Fibroblast of the aortic adventitia (primary cell): ENCODE data around the gene OSBPL5. TPM values are rescaled to one million over a fixed set of nuclear protein-coding genes. Genes with fewer than 3 reads are reported as not detected.
A peak's percentile ranks its signal among the peaks of the same experiment; 100 is the strongest.

ENCODE experiments used
- DNase-seq: peaks from one replicate; pipeline ENCODE4 v3.0.0-alpha.2; 2010; ENCODE audit warnings: low read depth
- H3K4me3 ChIP-seq: 2 replicates; pipeline ENCODE4 v1.5.1; 2011; ENCODE audit warnings: low read depth, mild to moderate bottlenecking, control low read depth, low read length, moderate library complexity
- total RNA-seq: library from RNA; depleted of rRNA; stranded (reverse); fragments of >200 nt; gene quantifications from 2 replicates; pipeline ENCODE4 v1.2.3, GENCODE V29; 2012; ENCODE audit warnings: low replicate concordance
- TF ChIP-seq, protein P1 (sequence below): IDR thresholded peaks from 2 replicates; pipeline ENCODE4 v1.5.1; 2011; ENCODE audit warnings: mild to moderate bottlenecking, low read length, control low read depth, inconsistent platforms; ENCODE audit not compliant: insufficient read depth

OSBPL5 gene, protein sequence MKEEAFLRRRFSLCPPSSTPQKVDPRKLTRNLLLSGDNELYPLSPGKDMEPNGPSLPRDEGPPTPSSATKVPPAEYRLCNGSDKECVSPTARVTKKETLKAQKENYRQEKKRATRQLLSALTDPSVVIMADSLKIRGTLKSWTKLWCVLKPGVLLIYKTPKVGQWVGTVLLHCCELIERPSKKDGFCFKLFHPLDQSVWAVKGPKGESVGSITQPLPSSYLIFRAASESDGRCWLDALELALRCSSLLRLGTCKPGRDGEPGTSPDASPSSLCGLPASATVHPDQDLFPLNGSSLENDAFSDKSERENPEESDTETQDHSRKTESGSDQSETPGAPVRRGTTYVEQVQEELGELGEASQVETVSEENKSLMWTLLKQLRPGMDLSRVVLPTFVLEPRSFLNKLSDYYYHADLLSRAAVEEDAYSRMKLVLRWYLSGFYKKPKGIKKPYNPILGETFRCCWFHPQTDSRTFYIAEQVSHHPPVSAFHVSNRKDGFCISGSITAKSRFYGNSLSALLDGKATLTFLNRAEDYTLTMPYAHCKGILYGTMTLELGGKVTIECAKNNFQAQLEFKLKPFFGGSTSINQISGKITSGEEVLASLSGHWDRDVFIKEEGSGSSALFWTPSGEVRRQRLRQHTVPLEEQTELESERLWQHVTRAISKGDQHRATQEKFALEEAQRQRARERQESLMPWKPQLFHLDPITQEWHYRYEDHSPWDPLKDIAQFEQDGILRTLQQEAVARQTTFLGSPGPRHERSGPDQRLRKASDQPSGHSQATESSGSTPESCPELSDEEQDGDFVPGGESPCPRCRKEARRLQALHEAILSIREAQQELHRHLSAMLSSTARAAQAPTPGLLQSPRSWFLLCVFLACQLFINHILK
- total RNA-seq, result 17.3 and 24.8 TPM in 2 replicates

DNA sequence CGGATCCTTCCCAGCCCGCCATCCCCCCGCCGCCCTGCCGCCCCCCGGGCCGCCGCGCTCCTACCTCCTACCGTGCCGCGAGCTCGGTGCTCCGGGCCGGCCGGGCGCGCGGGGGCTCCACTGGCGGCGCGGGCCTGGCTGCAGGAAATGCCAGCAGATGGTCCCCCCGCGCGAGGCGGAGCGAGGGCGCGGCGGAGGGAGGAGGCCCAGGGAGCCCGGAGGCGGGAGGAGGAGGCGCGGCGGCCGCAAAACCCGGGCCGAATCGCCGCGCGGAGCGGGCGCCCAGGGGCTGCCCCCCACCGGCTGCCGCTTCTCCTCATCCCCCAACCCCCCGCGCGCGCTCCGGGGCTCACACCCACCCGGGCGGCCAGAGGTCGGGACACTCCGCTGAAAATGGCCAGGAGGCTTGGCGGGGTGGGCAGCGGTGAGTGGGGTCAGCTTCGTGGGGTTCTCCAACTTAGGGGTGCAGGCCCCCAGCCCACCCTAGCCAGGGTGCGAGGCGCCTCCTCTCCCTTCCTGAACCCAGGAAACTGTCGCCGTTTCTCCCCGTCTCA lies at the start of gene OSBPL5:
TSS of gene OSBPL5 (minus strand) at position 159 of the 554 bp plus-strand sequence. CDS start 36,162 bp downstream, outside the sequence.
- peak; percentile 51 for DNase-seq
- H3K4me3 ChIP-seq, result peak within 1 kb of the TSS; percentile 86
- TF ChIP-seq, protein P1, sequence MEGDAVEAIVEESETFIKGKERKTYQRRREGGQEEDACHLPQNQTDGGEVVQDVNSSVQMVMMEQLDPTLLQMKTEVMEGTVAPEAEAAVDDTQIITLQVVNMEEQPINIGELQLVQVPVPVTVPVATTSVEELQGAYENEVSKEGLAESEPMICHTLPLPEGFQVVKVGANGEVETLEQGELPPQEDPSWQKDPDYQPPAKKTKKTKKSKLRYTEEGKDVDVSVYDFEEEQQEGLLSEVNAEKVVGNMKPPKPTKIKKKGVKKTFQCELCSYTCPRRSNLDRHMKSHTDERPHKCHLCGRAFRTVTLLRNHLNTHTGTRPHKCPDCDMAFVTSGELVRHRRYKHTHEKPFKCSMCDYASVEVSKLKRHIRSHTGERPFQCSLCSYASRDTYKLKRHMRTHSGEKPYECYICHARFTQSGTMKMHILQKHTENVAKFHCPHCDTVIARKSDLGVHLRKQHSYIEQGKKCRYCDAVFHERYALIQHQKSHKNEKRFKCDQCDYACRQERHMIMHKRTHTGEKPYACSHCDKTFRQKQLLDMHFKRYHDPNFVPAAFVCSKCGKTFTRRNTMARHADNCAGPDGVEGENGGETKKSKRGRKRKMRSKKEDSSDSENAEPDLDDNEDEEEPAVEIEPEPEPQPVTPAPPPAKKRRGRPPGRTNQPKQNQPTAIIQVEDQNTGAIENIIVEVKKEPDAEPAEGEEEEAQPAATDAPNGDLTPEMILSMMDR, result no peak

DNA sequence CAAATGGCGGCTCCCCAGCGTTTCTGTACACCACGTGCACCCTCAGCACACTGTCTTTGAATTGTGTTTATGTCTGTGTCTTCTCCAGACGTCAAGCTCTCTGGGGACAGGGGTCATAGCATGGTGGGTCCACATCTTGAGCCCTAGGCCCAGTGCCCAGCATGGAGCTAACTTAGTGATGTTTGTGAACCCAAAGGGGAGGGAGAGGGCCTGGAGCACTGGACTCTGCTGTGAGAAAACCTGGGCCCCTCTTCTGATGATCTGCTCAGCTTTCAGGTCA lies 49.2 kb upstream of the OSBPL5 start:
- DNase-seq, result no peak
- H3K4me3 ChIP-seq, result no peak overlapping the region
- TF ChIP-seq, protein P1, result no peak

DNA sequence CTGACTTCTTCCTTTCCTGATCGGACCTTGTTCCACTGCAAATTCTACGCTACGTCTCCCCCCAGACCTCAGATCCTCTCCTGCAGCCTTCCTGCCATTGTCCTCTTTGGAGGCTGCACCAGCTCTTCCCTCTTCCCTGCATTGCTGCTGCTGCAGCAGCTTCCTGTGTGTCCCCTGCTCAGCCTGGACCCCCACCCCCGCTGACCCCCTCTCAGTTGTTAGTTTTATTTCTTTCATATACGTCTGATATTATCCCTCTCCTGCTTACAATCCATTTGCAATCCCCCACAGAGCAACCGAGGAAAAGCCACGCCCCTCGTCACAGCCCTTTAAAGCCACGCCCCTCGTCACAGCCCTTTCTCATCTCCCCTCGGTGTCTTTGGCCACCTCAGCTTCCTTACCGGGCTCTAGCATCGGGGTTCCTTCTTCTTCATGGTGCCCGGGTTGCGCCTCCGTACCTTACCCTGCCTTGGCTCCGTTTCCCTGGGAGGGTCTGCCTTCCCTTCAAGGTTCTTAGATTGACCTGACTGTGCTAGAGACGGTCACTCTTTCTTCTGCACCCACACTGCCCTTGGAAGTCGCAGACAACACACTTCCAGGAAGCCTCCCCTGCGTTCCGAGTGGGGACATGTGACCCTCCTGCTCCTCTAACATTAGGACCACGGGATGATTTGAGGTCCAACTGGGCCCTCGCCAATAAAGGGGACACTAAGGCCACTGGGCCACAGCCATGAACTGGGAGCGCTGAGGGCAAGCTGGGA lies 48.7 kb upstream of the OSBPL5 start:
- TF ChIP-seq, protein P1, result no peak
- DNase-seq, result no peak
- H3K4me3 ChIP-seq, result no peak overlapping the region

DNA sequence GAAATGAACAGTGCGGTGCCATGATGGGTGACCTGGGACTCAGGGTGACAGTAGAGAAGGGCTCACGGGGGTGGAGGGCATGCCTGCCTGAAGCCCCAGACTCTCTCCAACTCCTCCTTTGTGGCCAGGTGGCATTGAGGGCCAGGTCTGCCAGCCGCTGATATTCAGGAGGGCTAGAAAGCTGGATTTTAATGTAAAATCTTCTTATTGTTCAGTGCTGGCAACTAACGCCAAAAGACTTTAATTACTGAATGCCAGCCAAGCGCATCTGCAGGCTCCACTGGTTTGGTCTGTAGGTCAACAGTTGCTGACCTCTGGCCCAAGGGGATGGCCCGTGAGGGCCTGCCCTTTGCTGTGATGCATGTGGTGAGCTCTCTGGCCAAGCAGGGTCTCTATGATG lies 43.2 kb upstream of the OSBPL5 start:
- H3K4me3 ChIP-seq, result no peak overlapping the region
- TF ChIP-seq, protein P1, result no peak
- DNase-seq, result no peak

DNA sequence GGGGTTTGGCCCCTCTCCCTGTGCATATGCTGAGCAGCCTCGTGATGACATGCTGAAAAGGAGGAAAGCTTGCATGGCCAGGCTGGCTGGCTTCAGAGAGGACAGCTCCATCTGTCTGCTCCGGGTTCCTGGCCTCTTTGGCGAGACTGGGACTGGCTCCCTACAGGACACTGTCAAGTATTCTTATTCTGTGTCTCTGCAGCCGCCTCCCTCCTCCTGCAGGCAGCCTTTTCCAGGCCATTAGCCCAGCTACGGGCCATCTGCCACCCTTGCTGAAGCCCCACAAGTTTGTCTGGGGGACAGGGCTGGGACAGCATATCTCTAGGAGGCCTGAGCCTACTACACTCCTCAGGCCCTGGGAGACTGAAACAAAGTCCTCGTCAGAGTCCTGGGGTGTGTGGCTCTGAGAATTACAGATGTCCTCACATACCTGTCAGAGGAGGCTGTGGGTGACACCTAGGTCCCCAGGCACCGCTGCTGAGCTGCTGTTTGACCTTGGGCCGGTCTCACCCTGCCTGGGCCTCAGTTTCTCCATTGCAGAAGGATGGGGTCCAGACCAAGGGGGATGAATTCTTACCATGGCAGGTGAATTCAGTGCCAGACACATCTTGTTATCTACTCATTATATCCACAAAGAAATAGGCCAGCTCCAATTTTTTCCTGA lies 42.5 kb upstream of the OSBPL5 start:
- no peak for DNase-seq
- TF ChIP-seq, protein P1, result no peak
- H3K4me3 ChIP-seq, result no peak overlapping the region

DNA sequence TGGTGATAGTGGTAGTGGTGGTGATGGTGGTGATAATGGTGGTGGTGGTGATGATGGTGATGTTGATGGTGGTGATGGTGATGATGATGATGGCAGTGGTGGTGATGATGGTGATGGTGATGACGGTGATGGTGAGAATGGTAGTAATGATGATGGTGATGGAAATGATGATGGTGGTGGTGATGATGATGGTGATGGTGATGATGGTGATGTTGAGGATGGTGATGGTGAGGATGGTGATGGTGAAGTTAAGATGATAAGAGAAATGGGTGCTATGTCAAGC lies 41.8 kb upstream of the OSBPL5 start:
- no peak overlapping the region for H3K4me3 ChIP-seq
- TF ChIP-seq, protein P1, result no peak
- DNase-seq, result no peak
